RWPE2 (cell line): Measurements from ENCODE around the gene ZNF496.

Source experiments
- ATAC-seq: fragments of 200-7000 bp; cut with Tn5 transposase; 3 replicates; pipeline ENCODE4 v1.9.1; 2021; ENCODE audit warnings: low read depth
- DNase-seq: peaks from one replicate; pipeline ENCODE4 v3.0.0-alpha.2; 2020; ENCODE audit warnings: low spot score
- H3K27ac ChIP-seq: fragments of 450-650 bp; 2 replicates; pipeline ENCODE4 v1.5.1; 2017; ENCODE audit warnings: mild to moderate bottlenecking; ENCODE audit not compliant: poor library complexity, severe bottlenecking
- H3K27me3 ChIP-seq: fragments of 250-450 bp; sonication (Bioruptor Pico); 2 replicates; pipeline ENCODE4 v1.5.1; 2021; ENCODE audit warnings: mild to moderate bottlenecking, moderate library complexity; ENCODE audit not compliant: insufficient read depth, poor library complexity, severe bottlenecking
- H3K36me3 ChIP-seq: fragments of 250-450 bp; sonication (Bioruptor Pico); 2 replicates; pipeline ENCODE4 v1.5.1; 2020; ENCODE audit warnings: low read depth, mild to moderate bottlenecking, moderate library complexity
- H3K4me1 ChIP-seq: fragments of 250-450 bp; sonication (Bioruptor Pico); 2 replicates; pipeline ENCODE4 v1.5.1; 2021; ENCODE audit warnings: mild to moderate bottlenecking, moderate library complexity; ENCODE audit not compliant: insufficient read depth, poor library complexity, severe bottlenecking
- H3K4me3 ChIP-seq: fragments of 250-450 bp; sonication (Bioruptor Pico); 2 replicates; pipeline ENCODE4 v1.5.1; 2021; ENCODE audit warnings: mild to moderate bottlenecking, moderate library complexity; ENCODE audit not compliant: severe bottlenecking
- H3K9me3 ChIP-seq: fragments of 250-450 bp; sonication (Bioruptor Pico); 2 replicates; pipeline ENCODE4 v1.5.1; 2021; ENCODE audit warnings: mild to moderate bottlenecking, moderate library complexity; ENCODE audit not compliant: severe bottlenecking
- TF ChIP-seq, protein P1 (sequence below): fragments of 450-650 bp; IDR thresholded peaks from one replicate; pipeline ENCODE4 v1.5.1; 2017; ENCODE audit warnings: mild to moderate bottlenecking, moderate library complexity; ENCODE audit not compliant: poor library complexity, severe bottlenecking

The ZNF496 gene

DNA sequence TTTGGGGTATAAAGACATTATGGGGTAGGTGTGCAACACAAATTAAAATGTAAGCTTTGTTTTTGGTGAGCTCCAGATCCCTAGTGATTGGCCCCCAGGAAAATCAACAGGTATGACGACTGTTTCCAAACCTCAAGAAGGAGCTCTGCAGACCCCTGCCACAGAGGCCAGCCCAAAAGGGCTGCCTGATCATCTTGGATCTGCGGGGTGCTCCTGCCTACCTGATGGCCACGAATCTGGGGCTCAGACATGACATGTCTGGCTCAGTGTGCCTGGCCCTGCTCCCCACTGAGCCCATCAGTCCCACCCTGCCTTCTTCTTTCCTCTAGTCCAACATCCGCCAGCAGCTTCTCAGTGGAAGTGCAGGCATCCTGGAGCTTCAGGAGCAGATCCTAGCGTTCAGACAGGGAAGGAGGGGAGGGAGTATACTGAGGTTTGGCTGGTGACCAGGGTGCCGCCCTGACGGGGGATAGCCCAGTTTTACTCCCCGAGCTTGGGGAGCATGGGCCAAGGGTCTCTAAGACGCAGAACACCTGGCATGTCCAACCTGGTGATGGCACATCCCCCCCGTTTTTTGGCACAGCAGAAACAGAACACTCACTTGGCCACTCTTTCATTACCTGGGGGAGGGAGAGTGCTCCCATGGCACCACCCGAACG lies 31.8 kb downstream of the ZNF496 start:
- H3K9me3 ChIP-seq = no peaks in the 10 kb centered on the region
- peaks cover 14% of the 10 kb centered on the region for H3K36me3 ChIP-seq
- no peak for ATAC-seq
- TF ChIP-seq, protein P1, sequence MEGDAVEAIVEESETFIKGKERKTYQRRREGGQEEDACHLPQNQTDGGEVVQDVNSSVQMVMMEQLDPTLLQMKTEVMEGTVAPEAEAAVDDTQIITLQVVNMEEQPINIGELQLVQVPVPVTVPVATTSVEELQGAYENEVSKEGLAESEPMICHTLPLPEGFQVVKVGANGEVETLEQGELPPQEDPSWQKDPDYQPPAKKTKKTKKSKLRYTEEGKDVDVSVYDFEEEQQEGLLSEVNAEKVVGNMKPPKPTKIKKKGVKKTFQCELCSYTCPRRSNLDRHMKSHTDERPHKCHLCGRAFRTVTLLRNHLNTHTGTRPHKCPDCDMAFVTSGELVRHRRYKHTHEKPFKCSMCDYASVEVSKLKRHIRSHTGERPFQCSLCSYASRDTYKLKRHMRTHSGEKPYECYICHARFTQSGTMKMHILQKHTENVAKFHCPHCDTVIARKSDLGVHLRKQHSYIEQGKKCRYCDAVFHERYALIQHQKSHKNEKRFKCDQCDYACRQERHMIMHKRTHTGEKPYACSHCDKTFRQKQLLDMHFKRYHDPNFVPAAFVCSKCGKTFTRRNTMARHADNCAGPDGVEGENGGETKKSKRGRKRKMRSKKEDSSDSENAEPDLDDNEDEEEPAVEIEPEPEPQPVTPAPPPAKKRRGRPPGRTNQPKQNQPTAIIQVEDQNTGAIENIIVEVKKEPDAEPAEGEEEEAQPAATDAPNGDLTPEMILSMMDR = no peak
- H3K27ac ChIP-seq = no peak overlapping the region
- no peak for DNase-seq
- no peaks in the 10 kb centered on the region for H3K27me3 ChIP-seq
- H3K4me1 ChIP-seq = no peaks in the 10 kb centered on the region
- H3K4me3 ChIP-seq = no peak overlapping the region

DNA sequence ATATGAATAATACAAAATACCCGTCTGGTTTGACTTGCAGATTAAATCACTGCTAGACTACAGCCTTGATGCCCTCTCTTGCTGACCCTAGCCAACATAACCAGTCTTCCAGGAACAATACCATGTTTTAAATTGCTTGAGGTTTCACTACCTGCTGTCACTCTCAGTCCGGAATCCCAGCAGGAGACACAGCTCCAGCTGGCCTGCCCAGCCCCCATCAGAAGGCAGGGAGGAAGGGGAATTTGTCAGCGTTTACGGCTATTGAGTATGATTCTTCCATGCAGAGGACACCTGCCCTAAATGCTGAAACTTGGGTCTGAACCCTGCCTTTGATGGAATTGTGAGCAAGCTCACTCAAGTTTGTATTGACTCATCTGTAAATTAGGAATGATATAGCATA lies 33.0 kb downstream of the ZNF496 start:
- H3K4me3 ChIP-seq = no peak overlapping the region
- no peak for DNase-seq
- no peak overlapping the region for H3K27ac ChIP-seq
- TF ChIP-seq, protein P1 = no peak
- 0 out of 2 replicates have a peak, but pooled peaks cover 7% of the 10 kb centered on the region for H3K36me3 ChIP-seq
- no peaks in the 10 kb centered on the region for H3K27me3 ChIP-seq
- H3K4me1 ChIP-seq = no peaks in the 10 kb centered on the region
- ATAC-seq = no peak
- H3K9me3 ChIP-seq = no peaks in the 10 kb centered on the region

DNA sequence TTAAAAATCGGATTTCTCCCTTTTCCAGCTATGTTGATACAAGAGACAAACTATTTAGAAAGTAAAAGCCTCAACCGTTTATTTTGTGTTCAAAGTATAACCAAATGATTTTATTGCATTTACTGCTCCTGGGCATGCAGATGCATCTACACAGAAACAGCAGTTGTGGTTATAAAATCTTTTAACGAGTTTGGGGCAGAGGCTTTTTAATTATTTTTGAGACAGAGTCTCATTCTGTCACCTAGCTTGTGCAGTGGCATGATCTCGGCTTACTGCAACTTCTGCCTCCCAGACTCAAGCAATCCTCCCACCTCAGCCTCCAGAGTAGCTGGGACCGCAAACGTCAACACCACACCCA lies 33.6 kb downstream of the ZNF496 start:
- no peak overlapping the region for H3K4me3 ChIP-seq
- H3K4me1 ChIP-seq = no peaks in the 10 kb centered on the region
- ATAC-seq (no peak), DNase-seq (no peak)
- no peaks in the 10 kb centered on the region for H3K9me3 ChIP-seq
- H3K27me3 ChIP-seq = no peaks in the 10 kb centered on the region
- TF ChIP-seq, protein P1 = no peak
- 0 out of 2 replicates have a peak, but pooled peaks cover 3% of the 10 kb centered on the region for H3K36me3 ChIP-seq
- H3K27ac ChIP-seq = no peak overlapping the region

DNA sequence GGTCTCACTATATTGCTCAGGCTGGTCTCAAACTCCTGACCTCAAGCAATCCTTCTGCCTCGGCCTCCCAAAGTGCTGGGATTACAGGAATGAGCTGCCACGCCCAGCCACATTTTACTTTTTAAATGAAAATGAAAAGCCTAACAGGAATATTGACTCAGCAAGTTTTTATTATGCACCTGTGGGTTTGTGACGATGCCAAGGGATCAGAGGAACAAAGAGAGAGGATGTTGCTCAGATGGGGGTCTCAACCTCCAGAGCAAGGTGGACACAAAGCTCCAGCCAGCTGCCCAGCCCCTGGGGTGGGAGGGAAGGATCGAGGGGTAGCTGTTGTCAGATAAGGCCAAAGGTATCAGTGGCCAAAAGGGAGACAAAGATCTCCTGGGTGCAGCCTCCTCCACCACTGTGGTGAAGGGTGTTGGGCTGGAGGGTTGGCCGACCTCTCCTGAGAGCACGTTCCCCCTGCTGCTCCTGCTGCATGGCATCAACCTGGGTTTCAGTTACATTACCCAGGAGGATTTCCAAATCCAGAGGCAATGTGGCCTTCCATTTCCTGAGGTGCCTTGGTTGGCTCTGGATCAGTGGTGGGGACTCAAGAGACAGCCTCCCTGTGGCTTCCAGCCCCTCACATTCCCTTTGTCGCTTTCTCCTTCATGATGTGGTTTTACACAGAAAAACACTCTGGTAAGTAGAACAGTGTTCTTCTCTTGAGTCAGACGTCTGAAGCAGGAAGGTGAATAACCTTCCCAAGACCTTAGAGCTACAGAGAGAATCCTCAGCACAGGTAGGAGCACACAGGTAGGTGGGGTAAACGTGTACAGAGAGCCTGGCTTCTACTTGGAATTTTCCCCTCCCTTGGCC lies 34.2 kb downstream of the ZNF496 start:
- TF ChIP-seq, protein P1 = no peak

More for the DNA sequence above, 34.2 kb downstream of the ZNF496 start:
- Histone ChIP-seq H3K4me3 (no peak overlapping the region), H3K36me3 (0 out of 2 replicates have a peak, but pooled peaks cover under 1% of the 10 kb centered on the region), H3K27ac (no peak overlapping the region), H3K27me3 (no peaks in the 10 kb centered on the region), H3K9me3 (no peaks in the 10 kb centered on the region), H3K4me1 (no peaks in the 10 kb centered on the region)
- ATAC-seq (no peak), DNase-seq (no peak)
